HEK293 (cell line): ENCODE data around the gene ZSCAN20.

ENCODE experiments used
- CTCF ChIA-PET: fragments of 350-600 bp; formaldehyde crosslinking; extraction: SDS; loops from one replicate; lab custom pipeline; 2021; ENCODE audit warnings: antibody characterized with exemption; lab: Yijun Ruan, JAX
- POLR2A ChIA-PET: fragments of 300-600 bp; formaldehyde crosslinking; extraction: SDS; loops from one replicate; lab custom pipeline; 2020; ENCODE audit warnings: antibody characterized with exemption, inconsistent platforms; lab: Yijun Ruan, JAX
- H3K27ac ChIP-seq: fragments of 200-500 bp; sonication (Bioruptor generic); 2 replicates; pipeline ENCODE4 v1.5.1; 2014; ENCODE audit warnings: low read depth, low read length, control low read depth, inconsistent platforms; ENCODE audit errors: extremely low read depth
- H3K36me3 ChIP-seq, 2 experiments: fragments of 200-500 bp in 1 of 2; sonication (Bioruptor generic) in 1 of 2; 1 replicate in 1 of 2; 2 replicates in 1 of 2; pipeline ENCODE4 v1.5.1; 2014 to 2017; ENCODE audit warnings: inconsistent platforms in 2 of 2, low read length in 2 of 2; ENCODE audit not compliant: control insufficient read depth in 2 of 2, insufficient read depth in 1 of 2
- H3K4me1 ChIP-seq: fragments of 200-500 bp; sonication (Bioruptor generic); 2 replicates; pipeline ENCODE4 v1.5.1; 2014; ENCODE audit warnings: mild to moderate bottlenecking, low read length, inconsistent platforms; ENCODE audit not compliant: control insufficient read depth, insufficient read depth
- H3K4me3 ChIP-seq: 2 replicates; pipeline ENCODE4 v1.5.1; 2011; ENCODE audit warnings: low read depth, mild to moderate bottlenecking, control low read depth, low read length, moderate library complexity
- H3K9me3 ChIP-seq: fragments of 200-500 bp; sonication (Bioruptor generic); 2 replicates; pipeline ENCODE4 v1.5.1; 2014; ENCODE audit warnings: low read depth, low read length, inconsistent platforms; ENCODE audit not compliant: control insufficient read depth, insufficient read depth
- GLI2 ChIP-seq: fragments of 450-650 bp; formaldehyde crosslinking; IDR thresholded peaks from 2 replicates; pipeline ENCODE4; 2017; ENCODE audit warnings: missing biosample characterization, missing genetic modification characterization, low read depth, borderline replicate concordance
- OVOL3 ChIP-seq: fragments of 450-650 bp; formaldehyde crosslinking; IDR thresholded peaks from 2 replicates; pipeline ENCODE4 v1.5.1; 2016; ENCODE audit warnings: missing biosample characterization, missing genetic modification characterization
- SP2 ChIP-seq: fragments of 450-650 bp; formaldehyde crosslinking; IDR thresholded peaks from 2 replicates; pipeline ENCODE4 v1.5.1; 2016; ENCODE audit warnings: missing biosample characterization, missing genetic modification characterization
- TCF7L2 ChIP-seq: IDR thresholded peaks from 2 replicates; pipeline ENCODE4 v1.6.1; 2011; ENCODE audit warnings: low read depth, mild to moderate bottlenecking, inconsistent platforms, low read length, moderate library complexity, borderline replicate concordance
- ZBTB17 ChIP-seq: fragments of 450-650 bp; formaldehyde crosslinking; IDR thresholded peaks from 2 replicates; pipeline ENCODE4 v1.5.1; 2016; ENCODE audit warnings: missing biosample characterization, missing genetic modification characterization
- ZBTB49 ChIP-seq: fragments of 450-650 bp; formaldehyde crosslinking; IDR thresholded peaks from 2 replicates; pipeline ENCODE4 v1.5.1; 2016; ENCODE audit warnings: missing biosample characterization, missing genetic modification characterization, low read depth
- ZBTB6 ChIP-seq: fragments of 450-650 bp; formaldehyde crosslinking; IDR thresholded peaks from 2 replicates; pipeline ENCODE4 v1.5.1; 2017; ENCODE audit warnings: missing biosample characterization, missing genetic modification characterization
- ZBTB7A ChIP-seq: fragments of 450-650 bp; formaldehyde crosslinking; IDR thresholded peaks from 2 replicates; pipeline ENCODE4 v1.5.1; 2016; ENCODE audit warnings: low read depth, missing biosample characterization, missing genetic modification characterization
- ZFHX2 ChIP-seq: fragments of 450-650 bp; formaldehyde crosslinking; conservative IDR thresholded peaks from 2 replicates; pipeline ENCODE4 v1.5.1; 2016; ENCODE audit warnings: missing biosample characterization, missing genetic modification characterization
- ZNF112 ChIP-seq: fragments of 450-650 bp; formaldehyde crosslinking; IDR thresholded peaks from 2 replicates; pipeline ENCODE4 v1.5.0; 2017; ENCODE audit warnings: missing biosample characterization, missing genetic modification characterization
- ZNF2 ChIP-seq: fragments of 450-650 bp; formaldehyde crosslinking; IDR thresholded peaks from 2 replicates; pipeline ENCODE4 v1.5.1; 2016; ENCODE audit warnings: missing biosample characterization, missing genetic modification characterization
- ZNF221 ChIP-seq: fragments of 450-650 bp; formaldehyde crosslinking; IDR thresholded peaks from 2 replicates; pipeline ENCODE4 v1.5.1; 2017; ENCODE audit warnings: missing biosample characterization, missing genetic modification characterization, borderline replicate concordance
- ZNF223 ChIP-seq: fragments of 450-650 bp; formaldehyde crosslinking; IDR thresholded peaks from 2 replicates; pipeline ENCODE4 v1.5.1; 2016; ENCODE audit warnings: missing biosample characterization, missing genetic modification characterization
- ZNF24 ChIP-seq: fragments of 450-650 bp; formaldehyde crosslinking; IDR thresholded peaks from 2 replicates; pipeline ENCODE4 v1.5.1; 2016; ENCODE audit warnings: missing biosample characterization, missing genetic modification characterization
- ZNF274 ChIP-seq, 2 experiments: fragments of 200-500 bp in 1 of 2; fragments of 450-650 bp in 1 of 2; sonication (Bioruptor generic) in 1 of 2; formaldehyde crosslinking in 1 of 2; IDR thresholded peaks; 2 replicates each; pipeline versions ENCODE4 v1.5.1 to v1.6.1; 2014 to 2016; ENCODE audit warnings: borderline replicate concordance in 1 of 2, inconsistent platforms in 1 of 2, low read length in 1 of 2, missing biosample characterization in 1 of 2, missing genetic modification characterization in 1 of 2
- ZNF311 ChIP-seq: fragments of 450-650 bp; formaldehyde crosslinking; IDR thresholded peaks from 2 replicates; pipeline ENCODE4 v1.5.1; 2017; ENCODE audit warnings: missing biosample characterization, missing genetic modification characterization, borderline replicate concordance
- ZNF335 ChIP-seq: fragments of 450-650 bp; formaldehyde crosslinking; conservative IDR thresholded peaks from 2 replicates; pipeline ENCODE4 v1.5.1; 2016; ENCODE audit warnings: missing biosample characterization, missing genetic modification characterization
- ZNF341 ChIP-seq: fragments of 450-650 bp; formaldehyde crosslinking; IDR thresholded peaks from 2 replicates; pipeline ENCODE4; 2016; ENCODE audit warnings: low read depth, missing biosample characterization, missing genetic modification characterization
- ZNF366 ChIP-seq: fragments of 450-650 bp; formaldehyde crosslinking; conservative IDR thresholded peaks from 2 replicates; pipeline ENCODE4 v1.5.1; 2016; ENCODE audit warnings: missing biosample characterization, missing genetic modification characterization
- ZNF416 ChIP-seq: fragments of 450-650 bp; formaldehyde crosslinking; IDR thresholded peaks from 2 replicates; pipeline ENCODE4 v1.5.1; 2016; ENCODE audit warnings: missing biosample characterization, missing genetic modification characterization
- ZNF561 ChIP-seq: fragments of 450-650 bp; IDR thresholded peaks from 2 replicates; pipeline ENCODE4 v1.5.1; 2018; ENCODE audit warnings: missing biosample characterization, missing genetic modification characterization, borderline replicate concordance
- ZNF600 ChIP-seq: fragments of 450-650 bp; formaldehyde crosslinking; IDR thresholded peaks from 2 replicates; pipeline ENCODE4 v1.5.1; 2016; ENCODE audit warnings: missing biosample characterization, missing genetic modification characterization
- ZNF626 ChIP-seq: fragments of 450-650 bp; sonication (Bioruptor Pico); formaldehyde crosslinking; IDR thresholded peaks from 2 replicates; pipeline ENCODE4 v1.5.1; 2018; ENCODE audit warnings: missing biosample characterization, missing genetic modification characterization, inconsistent platforms
- ZNF776 ChIP-seq: fragments of 450-650 bp; formaldehyde crosslinking; IDR thresholded peaks from 2 replicates; pipeline ENCODE4 v1.5.0; 2017; ENCODE audit warnings: missing biosample characterization, missing genetic modification characterization, borderline replicate concordance
- ZSCAN30 ChIP-seq: fragments of 450-650 bp; IDR thresholded peaks from 2 replicates; pipeline ENCODE4 v1.5.1; 2018; ENCODE audit warnings: missing biosample characterization, mild to moderate bottlenecking, missing genetic modification characterization, moderate library complexity
- TF ChIP-seq, protein P1 (sequence below): fragments of 450-650 bp; formaldehyde crosslinking; IDR thresholded peaks from 2 replicates; pipeline ENCODE4; 2016; ENCODE audit warnings: missing biosample characterization, missing genetic modification characterization

The ZSCAN20 gene

DNA sequence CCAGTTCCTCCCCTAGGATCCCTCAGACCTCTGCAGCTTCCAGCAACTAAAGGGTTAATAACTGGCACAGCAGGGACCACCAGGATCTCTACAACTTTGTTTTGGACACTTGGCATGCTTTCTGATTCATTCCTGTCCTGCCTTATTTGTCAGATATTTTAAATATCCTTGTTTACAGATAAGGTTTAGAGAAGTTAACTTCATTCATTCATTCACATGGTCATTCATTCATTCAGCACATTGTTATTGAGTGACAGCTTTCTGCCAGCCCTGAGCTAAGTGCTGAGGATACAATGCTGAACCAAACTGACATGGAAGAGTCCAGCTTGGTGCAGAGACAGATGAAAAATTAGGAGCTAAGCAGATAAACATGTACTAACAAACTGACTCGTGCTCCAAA is 32.8 kb upstream of the ZSCAN20 start:
- no peak overlapping the region for H3K4me3 ChIP-seq
- no peaks in the 10 kb centered on the region for H3K36me3 ChIP-seq
- peaks cover 6% of the 10 kb centered on the region for H3K4me1 ChIP-seq
- no peaks in the 10 kb centered on the region for H3K9me3 ChIP-seq
- peak; percentile 76; the same call in 1 of the 2 replicates for TF ChIP-seq ZNF24 (tag by site-specific recombination)
- TF ChIP-seq TCF7L2 = no peak
- no peak for TF ChIP-seq OVOL3 (tag by site-specific recombination)
- no peak for TF ChIP-seq ZNF221 (tag by site-specific recombination)
- H3K27ac ChIP-seq = no peak overlapping the region
- CTCF ChIA-PET = interaction anchor here (1.5 to 1.7 kb wide), 2 partner anchors 16 to 18 kb away, joined by 4 to 9 read pairs; no protein-coding TSS in a partner anchor
- POLR2A ChIA-PET = no interaction called here

- Histone ChIP-seq H3K36me3 (no peaks in the 10 kb centered on the region), H3K4me3 (no peak overlapping the region), H3K27ac (no peak overlapping the region), H3K9me3 (no peaks in the 10 kb centered on the region), H3K4me1 (no peaks in the 10 kb centered on the region)
- CTCF ChIA-PET = interaction anchor here (0.7 to 1.7 kb wide), 4 partner anchors 14 to 143 kb away, joined by 3 to 9 read pairs (median 3); no protein-coding TSS in a partner anchor
- TF ChIP-seq ZNF366 (tag by site-specific recombination) = peak; percentile 72
- TF ChIP-seq ZNF112 (tag by site-specific recombination) = peak; percentile 71; the same call in 1 of the 2 replicates
- no peak for TF ChIP-seq ZNF311
- POLR2A ChIA-PET = no interaction called here
These were observed 31.2 kb upstream of the ZSCAN20 start for GRCh38 chr1:33441088-33441745.

- no peaks in the 10 kb centered on the region for H3K9me3 ChIP-seq
- H3K4me3 ChIP-seq = no peak overlapping the region
- ChIA-PET CTCF (interaction anchor here (0.8 kb wide), 1 partner anchor 144 kb away, joined by 3 read pairs; no protein-coding TSS in a partner anchor), POLR2A (no interaction called here)
- TF ChIP-seq ZNF335 (tag by site-specific recombination) = no peak
- TF ChIP-seq ZBTB17 (tag by site-specific recombination) = no peak
- no peak for TF ChIP-seq ZSCAN30
- no peak for TF ChIP-seq ZNF341 (tag by site-specific recombination)
- no peak for TF ChIP-seq ZNF223 (tag by site-specific recombination)
- no peak for TF ChIP-seq ZBTB49
- no peak for TF ChIP-seq ZNF221 (tag by site-specific recombination)
- TF ChIP-seq ZNF2 = no peak
- TF ChIP-seq SP2 (tag by site-specific recombination) = no peak
- TF ChIP-seq ZNF274 (IDR thresholded peaks at IDR 0.05; ENCODE audit: low read length) = no peak
- no peak for TF ChIP-seq ZNF274 (tag by site-specific recombination; IDR thresholded peaks at IDR 0.05; ENCODE audit: borderline replicate concordance)
- TF ChIP-seq ZBTB6 = no peak
- TF ChIP-seq GLI2 (tag by site-specific recombination) = no peak
- TF ChIP-seq ZNF776 (tag by site-specific recombination) = no peak
- no peak for TF ChIP-seq ZNF626 (tag by site-specific recombination)
- TF ChIP-seq, protein P1, sequence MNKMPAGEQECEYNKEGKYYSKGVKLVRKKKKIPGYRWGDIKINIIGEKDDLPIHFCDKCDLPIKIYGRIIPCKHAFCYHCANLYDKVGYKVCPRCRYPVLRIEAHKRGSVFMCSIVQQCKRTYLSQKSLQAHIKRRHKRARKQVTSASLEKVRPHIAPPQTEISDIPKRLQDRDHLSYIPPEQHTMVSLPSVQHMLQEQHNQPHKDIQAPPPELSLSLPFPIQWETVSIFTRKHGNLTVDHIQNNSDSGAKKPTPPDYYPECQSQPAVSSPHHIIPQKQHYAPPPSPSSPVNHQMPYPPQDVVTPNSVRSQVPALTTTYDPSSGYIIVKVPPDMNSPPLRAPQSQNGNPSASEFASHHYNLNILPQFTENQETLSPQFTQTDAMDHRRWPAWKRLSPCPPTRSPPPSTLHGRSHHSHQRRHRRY (tag by site-specific recombination) = no peak
- TF ChIP-seq ZFHX2 (tag by site-specific recombination) = no peak
- no peak for TF ChIP-seq ZNF416 (tag by site-specific recombination)
- TF ChIP-seq ZNF561 (tag by site-specific recombination) = no peak
- TF ChIP-seq ZBTB7A (tag by site-specific recombination) = no peak
- TF ChIP-seq ZNF600 (tag by site-specific recombination) = no peak
- H3K36me3 ChIP-seq = no peaks in the 10 kb centered on the region
- H3K4me1 ChIP-seq = no peaks in the 10 kb centered on the region
- no peak overlapping the region for H3K27ac ChIP-seq
These were observed 30.3 kb upstream of the ZSCAN20 start for GRCh38 chr1:33442141-33442540.
